SK-N-SH (cell line): Measurements from ENCODE around the gene SPECC1L. TPM values are rescaled to one million over a fixed set of nuclear protein-coding genes. Genes with fewer than 3 reads are reported as not detected.

Source experiments
- CTCF ChIP-seq: fragments of 200-600 bp; sonication (generic); IDR thresholded peaks from 2 replicates; pipeline ENCODE4 v1.6.1; 2017; ENCODE audit warnings: antibody characterized with exemption, mild to moderate bottlenecking, moderate library complexity
- EZH2phosphoT487 ChIP-seq: fragments of 200-600 bp; sonication (generic); IDR thresholded peaks from 2 replicates; pipeline ENCODE4 v1.6.1; 2017; ENCODE audit warnings: low read depth, mixed run types, mild to moderate bottlenecking, antibody characterized with exemption, moderate library complexity, borderline replicate concordance
- GATA2 ChIP-seq: sonication (generic); formaldehyde crosslinking; IDR thresholded peaks from 2 replicates; pipeline ENCODE4 v1.5.0; 2020; ENCODE audit warnings: mild to moderate bottlenecking, missing genetic modification reagents
- IRF3 ChIP-seq: fragments of 150-350 bp; IDR thresholded peaks from 2 replicates; pipeline ENCODE4 v1.6.1; 2016; ENCODE audit warnings: mild to moderate bottlenecking, low read depth, low read length
- JUND ChIP-seq: IDR thresholded peaks from 2 replicates; pipeline ENCODE4 v1.4.0; 2012
- MAX ChIP-seq: IDR thresholded peaks from 2 replicates; pipeline ENCODE4 v1.4.0; 2012; ENCODE audit warnings: low read depth
- NRF1 ChIP-seq: IDR thresholded peaks from 2 replicates; pipeline ENCODE4 v1.6.1; 2012; ENCODE audit warnings: low read depth, mild to moderate bottlenecking, low read length
- POLR2AphosphoS5 ChIP-seq: IDR thresholded peaks from 2 replicates; pipeline ENCODE4 v1.6.1; 2012; ENCODE audit warnings: low read depth, low read length
- RAD21 ChIP-seq: IDR thresholded peaks from 2 replicates; pipeline ENCODE4 v1.6.1; 2012; ENCODE audit warnings: mild to moderate bottlenecking, low read length
- RXRA ChIP-seq: IDR thresholded peaks from 2 replicates; pipeline ENCODE4 v1.4.0; 2012; ENCODE audit warnings: low read depth, mild to moderate bottlenecking, borderline replicate concordance
- SMC3 ChIP-seq: IDR thresholded peaks from 2 replicates; pipeline ENCODE4 v1.6.1; 2012; ENCODE audit warnings: low read depth, low read length, improper control_type of control experiment
- TAF1 ChIP-seq: IDR thresholded peaks from 2 replicates; pipeline ENCODE4 v1.6.1; 2012; ENCODE audit warnings: low read depth, mild to moderate bottlenecking, low read length, moderate library complexity, borderline replicate concordance
- TCF12 ChIP-seq: IDR thresholded peaks from 2 replicates; pipeline ENCODE4 v1.4.0; 2012
- USF1 ChIP-seq: IDR thresholded peaks from 2 replicates; pipeline ENCODE4 v1.4.0; 2012; ENCODE audit warnings: low read depth, borderline replicate concordance
- USF2 ChIP-seq: fragments of 150-350 bp; IDR thresholded peaks from 2 replicates; pipeline ENCODE4 v1.6.1; 2017; ENCODE audit warnings: antibody characterized with exemption, low read length, low read depth, borderline replicate concordance
- YY1 ChIP-seq: IDR thresholded peaks from 2 replicates; pipeline ENCODE4 v1.4.0; 2012; ENCODE audit warnings: low read depth, mild to moderate bottlenecking
- polyA plus RNA-seq, 3 experiments: library from polyadenylated mRNA; depleted of rRNA; stranded (reverse); fragments of >200 nt; gene quantifications; 2 replicates each; pipeline ENCODE4 v1.2.3, GENCODE V29; 2012

The SPECC1L gene
- polyA plus RNA-seq, 1 of the 3 experiments (the other 2 are of a cell fraction) = 22.9 TPM

- TF ChIP-seq USF1 (no peak), YY1 (no peak), NRF1 (no peak), IRF3 (no peak), TCF12 (no peak), TAF1 (no peak), CTCF (peak; percentile 70), RXRA (no peak), EZH2phosphoT487 (no peak), USF2 (no peak), MAX (no peak), POLR2AphosphoS5 (no peak), JUND (no peak), SMC3 (peak; percentile 79), GATA2 (CRISPR knock-in tag) (no peak), RAD21 (peak; percentile 67)
- TF ChIP-seq, all 33 proteins: peak for 5
Measured at GRCh38 chr22:24423519-24424000, 152.9 kb downstream of the SPECC1L start (continued).
